Progenitor cell of endocrine pancreas (in vitro differentiated cells): ENCODE data around the gene DRAP1. TPM values are rescaled to one million over a fixed set of nuclear protein-coding genes. Genes with fewer than 3 reads are reported as not detected.

Experiments
- DNase-seq: peaks from one replicate; pipeline ENCODE4 v3.0.0; 2021; ENCODE audit warnings: low spot score; ENCODE audit not compliant: unreplicated experiment
- H3K27ac Mint-ChIP-seq: 2 replicates; pipeline ENCODE4 v1.8.0; 2021; ENCODE audit warnings: mild to moderate bottlenecking, moderate library complexity, mixed read lengths
- H3K27me3 Mint-ChIP-seq: 2 replicates; pipeline ENCODE4 v1.8.0; 2021; ENCODE audit warnings: mixed read lengths
- H3K36me3 Mint-ChIP-seq: 2 replicates; pipeline ENCODE4 v1.8.0; 2022; ENCODE audit warnings: mixed read lengths; ENCODE audit not compliant: insufficient read depth
- H3K4me1 Mint-ChIP-seq: 2 replicates; pipeline ENCODE4 v1.8.0; 2021; ENCODE audit warnings: low read depth, mixed read lengths
- H3K4me3 Mint-ChIP-seq: 2 replicates; pipeline ENCODE4 v1.8.0; 2021; ENCODE audit warnings: low read depth, mild to moderate bottlenecking, moderate library complexity, mixed read lengths
- H3K9me3 Mint-ChIP-seq: 2 replicates; pipeline ENCODE4 v1.8.0; 2021; ENCODE audit warnings: low read depth, mixed read lengths
- total RNA-seq: library from RNA; stranded (reverse); gene quantifications from 2 replicates; pipeline ENCODE4 v1.2.1, GENCODE V29; 2021
- TF ChIP-seq, protein P1 (sequence below): fragments of 200-600 bp; sonication (generic); IDR thresholded peaks from one replicate; pipeline ENCODE4 v1.5.0; 2021; ENCODE audit warnings: antibody characterized with exemption, mild to moderate bottlenecking; ENCODE audit not compliant: unreplicated experiment

DRAP1 gene
- total RNA-seq, 1 donor from 2014 or later: 65.8 TPM

DNA sequence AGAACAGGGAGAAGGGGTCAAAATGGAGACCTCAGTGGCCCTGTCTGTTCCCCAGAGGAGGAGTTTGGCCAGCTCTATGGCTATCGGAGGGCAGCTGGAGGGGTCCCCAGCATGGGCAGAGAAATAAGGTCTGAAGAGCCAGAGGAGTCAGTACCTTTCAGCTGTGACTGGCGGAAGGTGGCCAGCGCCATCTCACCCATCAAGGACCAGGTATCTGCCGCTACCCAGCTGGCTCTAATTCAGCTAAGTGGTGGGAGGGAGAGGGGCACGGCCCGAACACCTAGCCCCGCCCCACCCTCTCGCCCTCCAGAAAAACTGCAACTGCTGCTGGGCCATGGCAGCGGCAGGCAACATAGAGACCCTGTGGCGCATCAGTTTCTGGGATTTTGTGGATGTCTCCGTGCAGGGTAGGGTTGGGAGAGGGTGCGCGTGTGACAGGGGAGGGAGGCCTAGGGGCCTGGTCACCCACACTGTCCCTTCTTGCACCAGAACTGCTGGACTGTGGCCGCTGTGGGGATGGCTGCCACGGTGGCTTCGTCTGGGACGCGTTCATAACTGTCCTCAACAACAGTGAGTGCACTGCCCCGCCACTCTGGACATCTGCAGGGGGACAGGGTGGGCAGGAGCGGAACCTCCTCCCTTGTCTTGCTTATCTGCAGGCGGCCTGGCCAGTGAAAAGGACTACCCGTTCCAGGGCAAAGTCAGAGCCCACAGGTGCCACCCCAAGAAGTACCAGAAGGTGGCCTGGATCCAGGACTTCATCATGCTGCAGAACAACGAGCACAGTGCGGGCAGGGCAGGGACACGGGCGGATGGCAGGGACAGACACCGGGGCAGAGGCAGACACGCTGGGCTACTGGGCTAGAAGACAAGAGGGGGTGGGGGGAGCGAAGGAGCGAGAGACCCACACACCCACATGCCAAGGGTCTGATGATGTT lies 36.8 kb upstream of the DRAP1 start:
- Mint-ChIP-seq H3K4me3 (no peak overlapping the region), H3K27ac (no peak overlapping the region), H3K27me3 (no peaks in the 10 kb centered on the region), H3K9me3 (no peaks in the 10 kb centered on the region), H3K4me1 (peaks cover 9% of the 10 kb centered on the region), H3K36me3 (peaks cover 6% of the 10 kb centered on the region)
- TF ChIP-seq, protein P1, sequence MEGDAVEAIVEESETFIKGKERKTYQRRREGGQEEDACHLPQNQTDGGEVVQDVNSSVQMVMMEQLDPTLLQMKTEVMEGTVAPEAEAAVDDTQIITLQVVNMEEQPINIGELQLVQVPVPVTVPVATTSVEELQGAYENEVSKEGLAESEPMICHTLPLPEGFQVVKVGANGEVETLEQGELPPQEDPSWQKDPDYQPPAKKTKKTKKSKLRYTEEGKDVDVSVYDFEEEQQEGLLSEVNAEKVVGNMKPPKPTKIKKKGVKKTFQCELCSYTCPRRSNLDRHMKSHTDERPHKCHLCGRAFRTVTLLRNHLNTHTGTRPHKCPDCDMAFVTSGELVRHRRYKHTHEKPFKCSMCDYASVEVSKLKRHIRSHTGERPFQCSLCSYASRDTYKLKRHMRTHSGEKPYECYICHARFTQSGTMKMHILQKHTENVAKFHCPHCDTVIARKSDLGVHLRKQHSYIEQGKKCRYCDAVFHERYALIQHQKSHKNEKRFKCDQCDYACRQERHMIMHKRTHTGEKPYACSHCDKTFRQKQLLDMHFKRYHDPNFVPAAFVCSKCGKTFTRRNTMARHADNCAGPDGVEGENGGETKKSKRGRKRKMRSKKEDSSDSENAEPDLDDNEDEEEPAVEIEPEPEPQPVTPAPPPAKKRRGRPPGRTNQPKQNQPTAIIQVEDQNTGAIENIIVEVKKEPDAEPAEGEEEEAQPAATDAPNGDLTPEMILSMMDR: no peak
- no peak for DNase-seq

DNA sequence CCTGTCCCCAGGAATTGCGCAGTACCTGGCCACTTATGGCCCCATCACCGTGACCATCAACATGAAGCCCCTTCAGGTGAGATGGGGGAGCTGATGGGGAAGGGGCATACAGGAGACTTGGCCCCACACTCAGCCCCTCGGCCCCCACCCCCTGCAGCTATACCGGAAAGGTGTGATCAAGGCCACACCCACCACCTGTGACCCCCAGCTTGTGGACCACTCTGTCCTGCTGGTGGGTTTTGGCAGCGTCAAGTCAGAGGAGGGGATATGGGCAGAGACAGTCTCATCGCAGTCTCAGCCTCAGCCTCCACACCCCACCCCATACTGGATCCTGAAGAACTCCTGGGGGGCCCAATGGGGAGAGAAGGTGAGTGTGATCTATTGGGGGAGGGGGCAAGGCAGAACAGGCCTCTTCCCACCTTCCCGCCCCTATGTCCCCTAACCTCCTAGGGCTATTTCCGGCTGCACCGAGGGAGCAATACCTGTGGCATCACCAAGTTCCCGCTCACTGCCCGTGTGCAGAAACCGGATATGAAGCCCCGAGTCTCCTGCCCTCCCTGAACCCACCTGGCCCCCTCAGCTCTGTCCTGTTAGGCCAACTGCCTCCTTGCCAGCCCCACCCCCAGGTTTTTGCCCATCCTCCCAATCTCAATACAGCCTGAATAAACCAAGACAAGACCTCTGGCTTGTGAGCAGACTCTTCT lies 36.0 kb upstream of the DRAP1 start:
- Mint-ChIP-seq H3K27me3 (no peaks in the 10 kb centered on the region), H3K36me3 (peaks cover 6% of the 10 kb centered on the region), H3K4me3 (no peak overlapping the region), H3K27ac (no peak overlapping the region), H3K9me3 (no peaks in the 10 kb centered on the region), H3K4me1 (peaks cover 15% of the 10 kb centered on the region)
- TF ChIP-seq, protein P1: no peak
- DNase-seq: no peak

DNA sequence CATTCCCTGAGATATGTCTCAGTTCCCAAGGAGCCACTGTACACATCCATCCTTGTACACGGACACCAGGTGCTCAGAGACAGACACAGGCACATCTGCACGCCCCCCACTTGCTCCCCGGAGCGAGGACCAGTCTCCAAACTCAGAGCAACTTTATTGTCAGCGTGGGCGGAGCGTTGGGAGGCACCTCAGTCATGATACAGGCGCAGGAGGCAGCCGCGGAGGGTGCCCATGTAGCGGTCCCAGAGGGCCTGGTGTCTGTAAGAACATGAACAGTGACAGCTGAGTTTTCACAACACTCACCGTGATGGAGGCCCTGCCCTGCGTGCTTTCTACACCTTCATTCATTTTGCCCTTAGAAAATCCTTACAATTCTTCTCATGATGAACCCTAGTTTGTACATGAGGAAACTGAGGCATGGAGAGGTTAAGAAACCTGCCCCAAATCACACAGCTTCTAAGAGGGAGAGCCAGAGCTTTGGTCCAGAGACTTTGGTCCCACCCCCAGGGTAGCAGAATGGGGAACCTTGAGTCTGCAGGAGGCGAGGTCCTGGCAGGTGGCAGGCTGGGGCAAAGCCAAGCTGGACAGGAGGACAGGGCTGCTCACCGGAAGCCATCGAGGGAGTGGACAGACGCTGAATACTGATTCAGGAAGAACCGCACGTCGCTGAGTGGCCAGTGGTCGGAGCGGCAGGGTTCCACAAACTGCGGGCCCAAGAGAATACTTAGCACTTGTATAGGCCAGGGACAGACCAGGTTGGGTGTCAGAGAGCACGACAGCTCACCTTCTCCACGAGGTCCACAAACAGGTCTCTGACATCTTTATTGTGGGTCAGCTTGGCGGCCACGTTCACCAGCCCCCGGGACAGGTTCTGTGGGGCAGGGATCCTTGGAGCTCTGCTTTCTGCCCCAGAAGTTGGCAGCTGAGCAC lies 35.2 kb upstream of the DRAP1 start:
- Mint-ChIP-seq H3K4me3 (no peak overlapping the region), H3K36me3 (peaks cover 6% of the 10 kb centered on the region), H3K27ac (peak overlapping the region; percentile 86), H3K4me1 (peaks cover 19% of the 10 kb centered on the region), H3K9me3 (no peaks in the 10 kb centered on the region), H3K27me3 (no peaks in the 10 kb centered on the region)
- no peak for DNase-seq
- TF ChIP-seq, protein P1: no peak

DNA sequence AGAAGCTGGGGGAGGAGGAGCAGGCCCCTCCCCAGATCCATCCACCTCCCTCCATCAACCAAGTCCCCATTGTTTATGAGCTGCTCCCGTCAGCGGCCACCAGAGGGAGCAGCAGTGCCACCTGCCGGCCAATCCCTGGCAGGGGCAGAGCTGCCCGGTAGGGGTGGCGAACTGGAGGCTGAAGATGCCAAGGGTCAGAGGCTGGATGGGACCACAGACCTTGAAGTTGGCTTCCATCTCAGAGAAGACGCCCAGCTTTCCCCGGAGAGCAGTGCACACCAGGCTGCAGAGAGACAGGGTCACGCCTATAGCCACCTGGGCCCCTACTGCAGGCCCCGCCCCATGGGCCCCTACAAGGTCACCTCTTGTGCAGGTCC lies 34.5 kb upstream of the DRAP1 start:
- Mint-ChIP-seq H3K4me1 (peaks cover 24% of the 10 kb centered on the region), H3K27me3 (peaks cover 2% of the 10 kb centered on the region), H3K4me3 (peak overlapping the region; percentile 52), H3K27ac (peak overlapping the region; percentile 86), H3K9me3 (no peaks in the 10 kb centered on the region), H3K36me3 (peaks cover 6% of the 10 kb centered on the region)
- TF ChIP-seq, protein P1: peak; percentile 95
- DNase-seq: peak; percentile 80
